ENCODE data around the gene TMEM238.
A peak's percentile ranks its signal among the peaks of the same experiment; 100 is the strongest.
"Not testable (repeated sequence)": the region's sequence is repeated elsewhere in the genome, so short reads cannot be mapped to it uniquely, and the experiment has no call there.

Gene TMEM238

GRCh38 chr19:55410168-55410567 lies 26.1 kb upstream of the TMEM238 start:
- no peak overlapping the region for H3K27ac ChIP-seq (ENCODE audit: low read length)
- no peak overlapping the region for H3K4me3 ChIP-seq (ENCODE audit: low read length)

GRCh38 chr19:55409179-55409578 lies 25.1 kb upstream of the TMEM238 start:
- Histone ChIP-seq H3K36me3 (ENCODE audit: insufficient read depth, low read depth, low read length) (peaks cover 26% of the 10 kb centered on the region), H3K27me3 (ENCODE audit: insufficient read depth, low read length) (0 out of 2 replicates have a peak, but pooled peaks cover 19% of the 10 kb centered on the region)
- H3K9ac ChIP-seq (ENCODE audit: low read depth, low read length); H3K9me3 ChIP-seq (ENCODE audit: insufficient read depth, low read depth, low read length); H3K27ac ChIP-seq (ENCODE audit: low read length); H3K4me3 ChIP-seq (ENCODE audit: low read length); H3K4me1 ChIP-seq (ENCODE audit: insufficient read depth, low read length): not testable (repeated sequence)

More at GRCh38 chr19:55410168-55410567, 26.1 kb upstream of the TMEM238 start:
- H3K27me3 ChIP-seq (ENCODE audit: insufficient read depth, low read length) = 0 out of 2 replicates have a peak, but pooled peaks cover 19% of the 10 kb centered on the region
- H3K9me3 ChIP-seq (ENCODE audit: insufficient read depth, low read depth, low read length) = no peaks in the 10 kb centered on the region; the same call in 1 of the 2 replicates
- no peak overlapping the region for H3K9ac ChIP-seq (ENCODE audit: low read depth, low read length)
- peaks cover 9% of the 10 kb centered on the region for H3K4me1 ChIP-seq (ENCODE audit: insufficient read depth, low read length)
- H3K36me3 ChIP-seq (ENCODE audit: insufficient read depth, low read depth, low read length) = peaks cover 18% of the 10 kb centered on the region

- H3K4me3 ChIP-seq (ENCODE audit: low read length) = peak overlapping the region; percentile 59
- peaks cover 9% of the 10 kb centered on the region for H3K4me1 ChIP-seq (ENCODE audit: insufficient read depth, low read length)
- H3K9me3 ChIP-seq (ENCODE audit: insufficient read depth, low read depth, low read length) = no peaks in the 10 kb centered on the region; the same call in 1 of the 2 replicates
- H3K36me3 ChIP-seq (ENCODE audit: insufficient read depth, low read depth, low read length) = peaks cover 32% of the 10 kb centered on the region
- H3K9ac ChIP-seq (ENCODE audit: low read depth, low read length) = peak overlapping the region; percentile 82; the same call in 1 of the 2 replicates
- H3K27me3 ChIP-seq (ENCODE audit: insufficient read depth, low read length) = 0 out of 2 replicates have a peak, but pooled peaks cover 19% of the 10 kb centered on the region
- H3K27ac ChIP-seq (ENCODE audit: low read length) = peak overlapping the region; percentile 97
Measured at GRCh38 chr19:55408533-55408872, 24.4 kb upstream of the TMEM238 start.

DNA sequence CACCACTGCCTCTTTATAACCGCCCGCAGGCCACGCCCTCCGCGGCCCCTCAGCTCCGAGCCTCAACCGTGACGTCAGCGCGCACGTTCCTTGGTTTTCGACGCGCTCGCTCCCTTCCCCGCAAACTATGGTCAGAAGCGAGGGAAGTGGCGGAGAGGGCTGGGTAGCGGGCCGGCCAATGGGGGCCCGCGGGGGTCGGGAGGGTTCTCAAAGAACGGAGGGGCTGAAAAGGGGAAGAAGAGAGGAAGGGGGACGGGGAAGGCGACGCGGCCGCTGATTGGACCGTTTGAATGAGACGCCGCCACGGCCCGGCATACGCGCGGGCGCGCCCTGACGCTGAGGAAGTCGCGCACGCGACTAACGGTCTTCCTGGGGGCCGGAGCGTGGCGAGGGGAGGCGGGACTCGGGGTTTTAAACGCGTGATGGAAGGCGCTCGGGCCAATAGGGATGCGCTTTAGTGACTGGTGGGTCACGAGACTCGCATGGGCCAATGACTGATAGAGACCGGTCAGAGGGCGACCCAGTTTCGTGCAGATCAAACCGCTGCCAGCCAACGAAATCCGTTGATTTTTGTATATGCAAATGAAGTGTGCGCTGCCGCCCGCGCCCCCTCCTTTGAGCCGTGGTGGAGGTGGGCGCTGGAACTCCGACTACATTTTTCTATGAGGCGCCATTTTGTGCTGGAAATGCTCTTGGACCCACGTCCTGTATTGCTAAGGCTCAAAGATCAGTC lies 23.9 kb upstream of the TMEM238 start:
- H3K4me1 ChIP-seq (ENCODE audit: insufficient read depth, low read length) = peaks cover 9% of the 10 kb centered on the region
- H3K27ac ChIP-seq (ENCODE audit: low read length) = peak overlapping the region; percentile 97
- H3K4me3 ChIP-seq (ENCODE audit: low read length) = peak overlapping the region; percentile 87
- peak overlapping the region; percentile 96; the same call in 1 of the 2 replicates for H3K9ac ChIP-seq (ENCODE audit: low read depth, low read length)
- H3K27me3 ChIP-seq (ENCODE audit: insufficient read depth, low read length) = 0 out of 2 replicates have a peak, but pooled peaks cover 19% of the 10 kb centered on the region
- no peaks in the 10 kb centered on the region; the same call in 1 of the 2 replicates for H3K9me3 ChIP-seq (ENCODE audit: insufficient read depth, low read depth, low read length)
- H3K36me3 ChIP-seq (ENCODE audit: insufficient read depth, low read depth, low read length) = peaks cover 37% of the 10 kb centered on the region

DNA sequence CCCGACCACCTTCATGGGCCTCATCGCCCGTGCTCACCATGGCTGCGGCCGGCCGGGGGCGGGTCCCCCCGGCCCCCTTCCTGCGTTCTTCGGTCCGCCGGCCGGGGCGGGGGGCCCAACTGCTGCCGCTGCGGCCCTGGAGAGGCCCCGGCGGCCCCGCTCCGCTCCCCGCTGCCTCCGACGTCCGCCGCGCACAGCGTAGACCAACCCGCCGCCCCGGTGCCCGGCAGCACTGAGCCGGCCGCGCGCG lies 23.4 kb upstream of the TMEM238 start, which contains the start of gene UBE2S:
TSS of gene UBE2S (minus strand) at position 239 of the 250 bp plus-strand sequence. CDS start at position 40, 199 bp downstream.
- peak within 1 kb of the TSS; percentile 97 for H3K27ac ChIP-seq (ENCODE audit: low read length)
- 0 out of 2 replicates have a peak, but pooled peaks cover 19% of the 10 kb centered on the region for H3K27me3 ChIP-seq (ENCODE audit: insufficient read depth, low read length)
- H3K9ac ChIP-seq (ENCODE audit: low read depth, low read length) = peak within 1 kb of the TSS; percentile 96
- not testable (repeated sequence) for H3K4me1 ChIP-seq (ENCODE audit: insufficient read depth, low read length); H3K9me3 ChIP-seq (ENCODE audit: insufficient read depth, low read depth, low read length)
- H3K4me3 ChIP-seq (ENCODE audit: low read length) = peak within 1 kb of the TSS; percentile 87
- peaks cover 42% of the 10 kb centered on the region for H3K36me3 ChIP-seq (ENCODE audit: insufficient read depth, low read depth, low read length)

- H3K4me3 ChIP-seq (ENCODE audit: low read length) = peak overlapping the region; percentile 87
- no peaks in the 10 kb centered on the region; the same call in 1 of the 2 replicates for H3K9me3 ChIP-seq (ENCODE audit: insufficient read depth, low read depth, low read length)
- H3K36me3 ChIP-seq (ENCODE audit: insufficient read depth, low read depth, low read length) = peaks cover 47% of the 10 kb centered on the region
- H3K27ac ChIP-seq (ENCODE audit: low read length) = peak overlapping the region; percentile 62
- peak overlapping the region; percentile 96 for H3K9ac ChIP-seq (ENCODE audit: low read depth, low read length)
- H3K4me1 ChIP-seq (ENCODE audit: insufficient read depth, low read length) = peaks cover 9% of the 10 kb centered on the region
- 0 out of 2 replicates have a peak, but pooled peaks cover 19% of the 10 kb centered on the region for H3K27me3 ChIP-seq (ENCODE audit: insufficient read depth, low read length)
Measured at GRCh38 chr19:55406826-55407549, 22.9 kb upstream of the TMEM238 start.

DNA sequence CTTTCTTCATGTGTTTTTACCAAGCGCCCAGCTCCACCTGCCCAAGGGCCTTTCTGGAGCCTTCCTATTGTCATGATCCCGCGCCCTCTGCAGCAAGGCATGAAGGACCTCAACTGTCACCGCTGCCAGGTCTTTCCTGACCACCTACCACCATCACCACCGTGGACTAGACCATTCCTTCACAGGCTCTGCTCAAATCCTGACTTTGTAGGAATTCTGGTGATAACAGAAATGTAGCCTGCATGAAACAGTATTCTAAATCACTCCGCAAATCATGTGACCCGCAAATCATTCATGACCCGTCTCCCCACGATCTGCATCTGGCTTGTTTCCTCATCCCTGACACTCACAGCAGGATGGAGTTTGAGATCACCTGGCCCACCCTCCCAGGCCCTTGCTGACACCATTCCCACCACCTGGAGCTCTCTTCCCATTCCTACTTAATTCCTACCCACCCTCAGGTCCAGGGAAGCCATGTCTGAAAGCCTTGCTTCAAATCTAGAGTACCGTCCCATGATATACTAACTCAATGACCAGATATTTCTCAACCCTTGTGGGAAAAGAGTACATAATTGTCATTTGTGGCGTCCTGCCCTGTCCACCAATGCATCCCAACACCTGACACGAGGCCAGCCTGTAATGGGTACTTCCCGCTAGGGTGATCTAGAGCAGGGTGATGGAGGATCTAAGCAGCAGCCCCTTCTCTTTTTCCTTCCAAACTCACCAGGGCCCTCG lies 22.2 kb upstream of the TMEM238 start:
- peaks cover 9% of the 10 kb centered on the region for H3K4me1 ChIP-seq (ENCODE audit: insufficient read depth, low read length)
- peak overlapping the region; percentile 87 for H3K4me3 ChIP-seq (ENCODE audit: low read length)
- peaks cover 52% of the 10 kb centered on the region for H3K36me3 ChIP-seq (ENCODE audit: insufficient read depth, low read depth, low read length)
- peak overlapping the region; percentile 96 for H3K9ac ChIP-seq (ENCODE audit: low read depth, low read length)
- 0 out of 2 replicates have a peak, but pooled peaks cover 17% of the 10 kb centered on the region for H3K27me3 ChIP-seq (ENCODE audit: insufficient read depth, low read length)
- H3K27ac ChIP-seq (ENCODE audit: low read length) = no peak overlapping the region
- H3K9me3 ChIP-seq (ENCODE audit: insufficient read depth, low read depth, low read length) = no peaks in the 10 kb centered on the region; the same call in 1 of the 2 replicates

DNA sequence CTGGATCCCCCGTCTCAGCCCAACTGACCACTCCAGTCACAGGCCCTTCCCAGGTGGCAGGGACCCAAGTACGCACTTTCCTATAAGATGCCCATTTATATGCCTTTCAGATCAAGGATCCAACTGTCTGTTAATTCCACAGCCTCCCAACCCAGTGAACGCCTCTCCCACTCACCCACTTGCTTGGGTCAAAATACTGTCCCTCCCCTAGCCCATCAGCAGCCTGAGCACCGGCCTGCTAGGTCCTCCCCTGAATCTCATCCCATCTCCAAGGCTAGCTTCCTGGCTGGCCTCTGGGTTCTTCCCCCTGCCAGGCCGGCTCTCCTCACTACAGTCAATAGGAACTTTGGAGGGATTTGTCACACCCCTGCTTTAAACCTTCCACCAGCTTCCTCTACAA lies 21.5 kb upstream of the TMEM238 start:
- H3K9me3 ChIP-seq (ENCODE audit: insufficient read depth, low read depth, low read length) = no peaks in the 10 kb centered on the region; the same call in 1 of the 2 replicates
- H3K4me1 ChIP-seq (ENCODE audit: insufficient read depth, low read length) = peaks cover 9% of the 10 kb centered on the region
- peak overlapping the region; percentile 96; the same call in 1 of the 2 replicates for H3K9ac ChIP-seq (ENCODE audit: low read depth, low read length)
- 0 out of 2 replicates have a peak, but pooled peaks cover 12% of the 10 kb centered on the region for H3K27me3 ChIP-seq (ENCODE audit: insufficient read depth, low read length)
- H3K36me3 ChIP-seq (ENCODE audit: insufficient read depth, low read depth, low read length) = peaks cover 59% of the 10 kb centered on the region
- no peak overlapping the region for H3K27ac ChIP-seq (ENCODE audit: low read length)
- peak overlapping the region; percentile 87; the same call in 1 of the 2 replicates for H3K4me3 ChIP-seq (ENCODE audit: low read length)

GRCh38 chr19:55402509-55402908 lies 18.4 kb upstream of the TMEM238 start:
- H3K27ac ChIP-seq (ENCODE audit: low read length) = no peak overlapping the region
- H3K9ac ChIP-seq (ENCODE audit: low read depth, low read length) = no peak overlapping the region
- H3K4me3 ChIP-seq (ENCODE audit: low read length) = no peak overlapping the region
- peaks cover 65% of the 10 kb centered on the region for H3K36me3 ChIP-seq (ENCODE audit: insufficient read depth, low read depth, low read length)
- H3K9me3 ChIP-seq (ENCODE audit: insufficient read depth, low read depth, low read length) = no peaks in the 10 kb centered on the region
- no peaks in the 10 kb centered on the region for H3K27me3 ChIP-seq (ENCODE audit: insufficient read depth, low read length)
- H3K4me1 ChIP-seq (ENCODE audit: insufficient read depth, low read length) = peaks cover 9% of the 10 kb centered on the region

GRCh38 chr19:55401390-55401789 lies 17.3 kb upstream of the TMEM238 start:
- not testable (repeated sequence) for H3K27me3 ChIP-seq (ENCODE audit: insufficient read depth, low read length); H3K4me1 ChIP-seq (ENCODE audit: insufficient read depth, low read length); H3K27ac ChIP-seq (ENCODE audit: low read length); H3K4me3 ChIP-seq (ENCODE audit: low read length); H3K9me3 ChIP-seq (ENCODE audit: insufficient read depth, low read depth, low read length); H3K9ac ChIP-seq (ENCODE audit: low read depth, low read length)
- H3K36me3 ChIP-seq (ENCODE audit: insufficient read depth, low read depth, low read length) = peaks cover 59% of the 10 kb centered on the region

Data from iPS-20b (cell line).